Activated CD8-positive, alpha-beta T cell treated with anti-CD3 and anti-CD28 coated beads, Interleukin-2, amount 10 ng/mL, durations not matched to agents 7 days and 5 days (primary cell): ENCODE data around the gene HTT. TPM values are rescaled to one million over a fixed set of nuclear protein-coding genes. Genes with fewer than 3 reads are reported as not detected.

Source experiments
- ATAC-seq: fragments of 150-1000 bp; cut with Tn5 transposase; one replicate; pipeline ENCODE4 v1.10.0; 2021; ENCODE audit warnings: moderate library complexity
- CTCF ChIA-PET: fragments of 350-600 bp; sonication (Branson Sonifier 250); formaldehyde crosslinking; loops from one replicate; lab custom pipeline; 2021; ENCODE audit warnings: antibody characterized with exemption; lab: Charles Lee
- POLR2A ChIA-PET: fragments of 350-600 bp; sonication (Branson Sonifier 250); formaldehyde crosslinking; loops from one replicate; lab custom pipeline; 2021; ENCODE audit warnings: antibody characterized with exemption; lab: Charles Lee
- DNase-seq: peaks from one replicate; pipeline ENCODE4 v3.0.0-alpha.2; 2020
- H3K27ac Mint-ChIP-seq: one replicate; pipeline ENCODE4 v1.8.0; 2021; ENCODE audit warnings: mild to moderate bottlenecking, mixed read lengths
- H3K27me3 Mint-ChIP-seq: one replicate; pipeline ENCODE4 v1.8.0; 2021; ENCODE audit warnings: low read depth, mixed read lengths
- H3K36me3 Mint-ChIP-seq: one replicate; pipeline ENCODE4 v1.8.0; 2021; ENCODE audit warnings: low read depth, mixed read lengths
- H3K4me1 Mint-ChIP-seq: one replicate; pipeline ENCODE4 v1.8.0; 2021; ENCODE audit warnings: low read depth, mixed read lengths
- H3K4me3 Mint-ChIP-seq: one replicate; pipeline ENCODE4 v1.8.0; 2021; ENCODE audit warnings: mild to moderate bottlenecking, mixed read lengths
- H3K9me3 Mint-ChIP-seq: one replicate; pipeline ENCODE4 v1.8.0; 2022; ENCODE audit warnings: mixed read lengths; ENCODE audit not compliant: insufficient read depth
- total RNA-seq, 2 experiments: library from RNA; stranded (reverse); gene quantifications; one replicate each; pipeline ENCODE4 v1.2.3, GENCODE V29; 2021

HTT gene
- total RNA-seq, 2 experiments from 2014 or later, result 51.2 to 58.0 TPM

GRCh38 chr4:3244747-3245146 lies 170.3 kb downstream of the HTT start:
- H3K36me3 Mint-ChIP-seq, result peaks cover 8% of the 10 kb centered on the region
- DNase-seq (no peak), ATAC-seq (no peak)
- ChIA-PET CTCF (interaction anchor here (4.5 kb wide), 1 partner anchor 51 kb away, joined by 24 read pairs; no protein-coding TSS in a partner anchor), POLR2A (no interaction called here)
- H3K27me3 Mint-ChIP-seq, result no peaks in the 10 kb centered on the region
- no peak overlapping the region for H3K27ac Mint-ChIP-seq
- H3K4me1 Mint-ChIP-seq, result peaks cover 20% of the 10 kb centered on the region
- H3K9me3 Mint-ChIP-seq, result no peaks in the 10 kb centered on the region
- H3K4me3 Mint-ChIP-seq, result no peak overlapping the region

- no peaks in the 10 kb centered on the region for H3K27me3 Mint-ChIP-seq
- no peak for DNase-seq
- ChIA-PET CTCF (interaction anchor here (0.7 to 4.5 kb wide), 4 partner anchors 12 to 55 kb away, joined by 3 to 24 read pairs (median 5); no protein-coding TSS in a partner anchor), POLR2A (no interaction called here)
- H3K9me3 Mint-ChIP-seq, result no peaks in the 10 kb centered on the region
- no peak for ATAC-seq
- no peak overlapping the region for H3K4me3 Mint-ChIP-seq
- H3K36me3 Mint-ChIP-seq, result peaks cover 6% of the 10 kb centered on the region
- no peak overlapping the region for H3K27ac Mint-ChIP-seq
- peaks cover 20% of the 10 kb centered on the region for H3K4me1 Mint-ChIP-seq
These were observed 171.2 kb downstream of the HTT start for GRCh38 chr4:3245676-3246075.

GRCh38 chr4:3246458-3247398 lies 172.2 kb downstream of the HTT start:
- Mint-ChIP-seq H3K4me1 (peaks cover 20% of the 10 kb centered on the region), H3K36me3 (peaks cover 6% of the 10 kb centered on the region), H3K4me3 (no peak overlapping the region), H3K27ac (no peak overlapping the region), H3K27me3 (no peaks in the 10 kb centered on the region), H3K9me3 (no peaks in the 10 kb centered on the region)
- ChIA-PET POLR2A (no interaction called here), CTCF (interaction anchor here (0.7 to 4.5 kb wide), 4 partner anchors 11 to 56 kb away, joined by 3 to 24 read pairs (median 5); no protein-coding TSS in a partner anchor)
- no peak for DNase-seq
- ATAC-seq, result no peak

- CTCF ChIA-PET, result no interaction called here
- peaks cover 14% of the 10 kb centered on the region for H3K4me1 Mint-ChIP-seq
These were observed 173.1 kb downstream of the HTT start for GRCh38 chr4:3247399-3248177.

GRCh38 chr4:3248178-3248480 lies 173.6 kb downstream of the HTT start:
- peaks cover 1% of the 10 kb centered on the region for H3K36me3 Mint-ChIP-seq

More at GRCh38 chr4:3247399-3248177, 173.1 kb downstream of the HTT start:
- Mint-ChIP-seq H3K27ac (no peak overlapping the region), H3K27me3 (no peaks in the 10 kb centered on the region), H3K36me3 (peaks cover 2% of the 10 kb centered on the region), H3K4me3 (no peak overlapping the region), H3K9me3 (no peaks in the 10 kb centered on the region)
- POLR2A ChIA-PET, result no interaction called here
- DNase-seq (no peak), ATAC-seq (no peak)

GRCh38 chr4:3248811-3249661 lies 174.6 kb downstream of the HTT start, which contains the start of gene MSANTD1:
Gene MSANTD1, plus strand, starts transcription at chr4:3249159. Its CDS starts 64 bp downstream, at chr4:3249223.
- no peaks in the 10 kb centered on the region for H3K27me3 Mint-ChIP-seq
- DNase-seq, result no peak
- CTCF ChIA-PET, result no interaction called here
- no peaks in the 10 kb centered on the region for H3K36me3 Mint-ChIP-seq
- ATAC-seq, result no peak
- peaks cover 2% of the 10 kb centered on the region for H3K4me1 Mint-ChIP-seq
- H3K4me3 Mint-ChIP-seq, result no peak within 1 kb of the TSS
- H3K9me3 Mint-ChIP-seq, result no peaks in the 10 kb centered on the region
- POLR2A ChIA-PET, result no interaction called here
- H3K27ac Mint-ChIP-seq, result no peak within 1 kb of the TSS

More at GRCh38 chr4:3248178-3248480, 173.6 kb downstream of the HTT start:
- no peak for ATAC-seq
- no peak overlapping the region for H3K4me3 Mint-ChIP-seq
- H3K4me1 Mint-ChIP-seq, result peaks cover 9% of the 10 kb centered on the region
- CTCF ChIA-PET, result no interaction called here
- no peaks in the 10 kb centered on the region for H3K9me3 Mint-ChIP-seq
- no peak overlapping the region for H3K27ac Mint-ChIP-seq
- POLR2A ChIA-PET, result no interaction called here
- no peak for DNase-seq
- no peaks in the 10 kb centered on the region for H3K27me3 Mint-ChIP-seq

GRCh38 chr4:3249711-3250437 lies 175.4 kb downstream of the HTT start:
- Mint-ChIP-seq H3K9me3 (no peaks in the 10 kb centered on the region), H3K27me3 (no peaks in the 10 kb centered on the region), H3K4me3 (no peak overlapping the region), H3K27ac (no peak overlapping the region), H3K36me3 (no peaks in the 10 kb centered on the region), H3K4me1 (peaks cover 2% of the 10 kb centered on the region)
- ChIA-PET CTCF (no interaction called here), POLR2A (no interaction called here)
- DNase-seq (no peak), ATAC-seq (no peak)

- ChIA-PET CTCF (no interaction called here), POLR2A (no interaction called here)
- Mint-ChIP-seq H3K36me3 (no peaks in the 10 kb centered on the region), H3K4me3 (no peak overlapping the region), H3K27ac (no peak overlapping the region), H3K9me3 (no peaks in the 10 kb centered on the region), H3K27me3 (no peaks in the 10 kb centered on the region), H3K4me1 (peaks cover 2% of the 10 kb centered on the region)
- DNase-seq (no peak), ATAC-seq (no peak)
These were observed 176.0 kb downstream of the HTT start for GRCh38 chr4:3250438-3250955.

GRCh38 chr4:3250956-3251690 lies 176.6 kb downstream of the HTT start:
- H3K4me1 Mint-ChIP-seq, result peaks cover under 1% of the 10 kb centered on the region

GRCh38 chr4:3251691-3252479 lies 177.4 kb downstream of the HTT start:
- ATAC-seq (no peak), DNase-seq (no peak)
- H3K9me3 Mint-ChIP-seq, result no peaks in the 10 kb centered on the region
- peak overlapping the region; percentile 11 for H3K27ac Mint-ChIP-seq
- H3K27me3 Mint-ChIP-seq, result no peaks in the 10 kb centered on the region
- POLR2A ChIA-PET, result no interaction called here
- CTCF ChIA-PET, result no interaction called here
- H3K4me1 Mint-ChIP-seq, result no peaks in the 10 kb centered on the region
- no peak overlapping the region for H3K4me3 Mint-ChIP-seq
- no peaks in the 10 kb centered on the region for H3K36me3 Mint-ChIP-seq

More at GRCh38 chr4:3250956-3251690, 176.6 kb downstream of the HTT start:
- Mint-ChIP-seq H3K9me3 (no peaks in the 10 kb centered on the region), H3K36me3 (no peaks in the 10 kb centered on the region), H3K27ac (no peak overlapping the region), H3K4me3 (no peak overlapping the region), H3K27me3 (no peaks in the 10 kb centered on the region)
- no peak for DNase-seq
- ATAC-seq, result peak; percentile 13
- POLR2A ChIA-PET, result no interaction called here
- CTCF ChIA-PET, result no interaction called here
